Breast epithelium (tissue), 3 donors: ENCODE data around the gene GULP1.

Experiments used
- CTCF ChIP-seq, 3 donors: fragments of 450-650 bp; IDR thresholded peaks; one replicate each; pipeline ENCODE4 v1.5.1; 2016 to 2017; ENCODE audit warnings: antibody characterized with exemption in 3 of 3, mild to moderate bottlenecking in 3 of 3, moderate library complexity in 3 of 3
- POLR2A ChIP-seq: fragments of 450-650 bp; IDR thresholded peaks from one replicate; pipeline ENCODE4 v1.6.1; 2016; ENCODE audit warnings: antibody characterized with exemption, mild to moderate bottlenecking, moderate library complexity

- TF ChIP-seq CTCF (IDR thresholded peaks at IDR 0.05) (no peak), POLR2A (no peak)
Measured at GRCh38 chr2:188308483-188308882, 16.8 kb downstream of the GULP1 start.
